HG02623 (cell line): ENCODE results near the gene GLOD5.
"Not testable (repeated sequence)": the region's sequence is repeated elsewhere in the genome, so short reads cannot be mapped to it uniquely, and the experiment has no call there.

ENCODE experiments used
- ATAC-seq: cut with Tn5 transposase; IDR thresholded peaks from one replicate; pipeline ENCODE4 v1.9.1; 2021; ENCODE audit warnings: moderate library complexity; ENCODE audit not compliant: unreplicated experiment

The GLOD5 gene

GRCh38 chrX:48792219-48792618 is 30.7 kb downstream of the GLOD5 start:
- ATAC-seq: no peak

DNA sequence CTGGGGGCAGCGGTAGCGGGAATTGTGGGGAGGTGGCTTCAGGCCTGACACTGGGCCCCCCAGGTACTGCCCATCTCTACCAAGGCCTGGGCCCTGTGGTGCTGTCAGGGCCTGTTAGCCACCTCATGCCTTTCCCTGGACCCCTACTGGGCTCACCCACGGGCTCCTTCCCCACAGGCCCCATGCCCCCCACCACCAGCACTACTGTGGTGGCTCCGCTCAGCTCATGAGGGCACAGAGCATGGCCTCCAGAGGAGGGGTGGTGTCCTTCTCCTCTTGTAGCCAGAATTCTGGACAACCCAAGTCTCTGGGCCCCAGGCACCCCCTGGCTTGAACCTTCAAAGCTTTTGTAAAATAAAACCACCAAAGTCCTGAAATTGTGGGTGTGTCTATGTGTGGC is 32.4 kb downstream of the GLOD5 start:
- no peak for ATAC-seq

GRCh38 chrX:48794340-48794910 is 32.9 kb downstream of the GLOD5 start:
- no peak for ATAC-seq

DNA sequence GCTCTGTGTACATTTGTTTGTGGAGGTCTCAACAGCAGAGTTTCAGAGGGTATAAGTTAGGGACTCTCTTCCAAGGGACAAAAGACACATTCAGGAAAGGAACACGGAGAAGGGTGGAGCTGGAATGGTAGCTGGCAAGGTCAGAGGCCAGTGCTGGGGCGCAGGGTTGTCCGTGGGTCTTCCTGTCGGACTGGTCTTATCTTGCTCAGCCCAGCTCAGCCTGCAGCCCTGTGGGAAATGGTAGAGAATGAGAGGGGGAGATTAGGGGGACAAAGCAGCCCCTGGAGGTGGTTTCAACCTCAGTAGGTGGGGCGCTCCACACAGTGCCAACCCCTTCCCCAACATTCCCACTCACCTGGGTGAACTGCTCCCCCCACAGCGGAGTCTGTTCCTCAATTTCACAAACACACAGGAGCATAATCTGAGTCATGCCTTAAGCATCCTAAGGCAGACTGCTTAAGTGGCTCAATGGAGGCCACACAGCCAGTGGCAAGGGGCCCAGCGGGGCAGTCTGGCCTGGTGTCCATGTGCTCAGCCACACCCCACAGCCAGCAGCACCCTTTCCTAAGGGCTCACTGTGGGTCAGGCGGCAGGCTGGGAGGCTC is 33.5 kb downstream of the GLOD5 start:
- no peak for ATAC-seq

- no peak for ATAC-seq
Observed at GRCh38 chrX:48798318-48798717, 36.8 kb downstream of the GLOD5 start.

DNA sequence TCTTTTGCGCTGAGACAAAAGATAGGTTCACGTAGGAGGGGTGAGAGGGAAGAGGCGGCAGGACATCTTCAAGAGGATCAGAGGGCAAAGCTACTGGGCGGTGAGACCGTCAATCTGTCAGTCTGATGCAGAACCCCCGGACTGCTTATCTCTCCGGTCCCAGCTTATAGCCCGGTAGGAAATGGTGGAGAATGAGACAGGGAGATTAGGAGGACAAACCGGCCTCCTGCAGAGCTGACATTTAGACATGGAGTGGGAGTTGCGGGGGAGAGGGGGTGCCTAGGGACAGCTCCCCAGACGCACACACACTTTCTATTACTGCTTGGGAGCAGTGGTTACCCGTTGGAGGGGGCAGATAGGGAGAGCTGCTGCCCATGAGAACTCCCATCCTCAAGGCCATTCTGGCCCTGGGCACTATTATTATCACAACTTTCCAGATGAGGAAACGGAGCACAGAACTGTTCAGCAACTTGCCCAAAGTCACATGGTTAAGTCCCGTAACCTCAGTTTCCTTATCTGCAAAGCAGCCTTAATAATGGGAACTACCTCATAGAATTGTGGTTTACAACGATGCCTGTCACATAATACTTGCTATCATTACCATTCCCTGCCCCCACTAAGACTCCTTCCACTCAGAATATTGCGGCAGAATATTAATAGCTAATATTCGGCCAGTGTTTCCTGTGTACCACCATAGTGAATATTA is 39.2 kb downstream of the GLOD5 start:
- no peak for ATAC-seq

GRCh38 chrX:48801280-48802088 is 39.9 kb downstream of the GLOD5 start, which contains the start of gene HDAC6:
HDAC6 (plus strand) TSS chrX:48802067; CDS start chrX:48802693, 626 bp downstream.
- ATAC-seq: peak; percentile 84

GRCh38 chrX:48802089-48802904 is 40.8 kb downstream of the GLOD5 start:
- ATAC-seq: peak; percentile 34

GRCh38 chrX:48802905-48803200 is 41.3 kb downstream of the GLOD5 start:
- ATAC-seq: no peak

DNA sequence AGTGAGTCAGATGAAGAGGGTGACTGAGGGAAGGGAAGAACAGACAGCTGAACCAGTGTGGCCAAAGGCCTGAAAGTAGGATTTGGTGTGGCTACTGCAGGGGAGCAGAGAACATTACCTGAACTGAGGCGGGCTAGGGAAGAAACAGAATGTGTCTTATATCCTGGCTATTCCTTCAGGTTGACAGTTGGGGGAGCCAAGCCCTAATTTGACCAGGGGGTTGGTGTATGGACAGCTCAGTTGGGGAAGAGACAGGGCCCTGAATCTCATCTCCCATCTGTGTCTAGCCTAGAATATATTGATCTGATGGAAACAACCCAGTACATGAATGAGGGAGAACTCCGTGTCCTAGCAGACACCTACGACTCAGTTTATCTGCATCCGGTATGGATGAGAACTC is 44.5 kb downstream of the GLOD5 start:
- no peak for ATAC-seq

DNA sequence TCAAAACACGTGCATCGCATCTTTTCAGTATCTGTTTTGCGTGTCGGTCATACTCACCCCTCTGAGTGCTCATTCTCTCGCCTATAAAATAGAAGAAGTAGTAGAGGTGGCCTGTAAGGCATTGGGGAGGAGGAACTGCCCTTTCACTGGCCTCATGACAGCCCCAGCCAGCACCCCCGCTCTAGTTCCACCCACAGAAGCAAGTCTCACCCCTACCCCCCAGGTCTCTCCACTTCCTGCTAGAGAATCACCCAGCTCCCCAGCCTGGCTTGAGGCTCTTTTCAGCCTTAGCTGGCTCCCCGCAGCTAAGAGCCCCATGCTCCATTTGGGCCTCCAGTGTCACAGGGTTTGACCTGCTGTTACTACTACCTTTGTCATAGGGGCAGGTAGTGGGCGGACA is 52.1 kb downstream of the GLOD5 start:
- no peak for ATAC-seq

DNA sequence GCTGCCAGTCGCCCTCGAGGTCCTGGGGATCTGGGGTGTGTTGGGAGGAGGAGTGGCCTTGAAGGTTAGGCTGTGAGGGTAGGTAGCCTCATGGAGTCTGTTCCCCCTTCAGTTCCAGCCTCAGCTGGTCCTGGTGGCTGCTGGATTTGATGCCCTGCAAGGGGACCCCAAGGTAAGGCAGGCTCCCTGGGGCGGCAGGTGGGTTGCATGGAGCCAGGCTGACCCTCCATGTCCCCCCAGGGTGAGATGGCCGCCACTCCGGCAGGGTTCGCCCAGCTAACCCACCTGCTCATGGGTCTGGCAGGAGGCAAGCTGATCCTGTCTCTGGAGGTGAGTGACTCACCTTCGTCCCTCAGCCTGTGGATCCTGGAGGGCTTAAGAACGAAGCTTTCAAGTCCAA is 53.2 kb downstream of the GLOD5 start:
- no peak for ATAC-seq

DNA sequence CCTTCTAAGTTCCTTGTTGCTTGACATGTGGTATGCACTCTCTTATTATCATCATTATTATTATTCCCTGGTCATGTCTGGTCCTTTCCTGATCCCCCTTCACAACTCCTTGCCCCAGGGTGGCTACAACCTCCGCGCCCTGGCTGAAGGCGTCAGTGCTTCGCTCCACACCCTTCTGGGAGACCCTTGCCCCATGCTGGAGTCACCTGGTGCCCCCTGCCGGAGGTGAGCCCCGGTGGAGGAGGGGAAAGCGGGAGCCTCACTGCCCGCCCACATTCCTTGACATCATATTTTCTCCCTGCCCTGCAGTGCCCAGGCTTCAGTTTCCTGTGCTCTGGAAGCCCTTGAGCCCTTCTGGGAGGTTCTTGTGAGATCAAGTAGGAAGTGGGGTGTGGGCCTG is 53.7 kb downstream of the GLOD5 start:
- no peak for ATAC-seq

DNA sequence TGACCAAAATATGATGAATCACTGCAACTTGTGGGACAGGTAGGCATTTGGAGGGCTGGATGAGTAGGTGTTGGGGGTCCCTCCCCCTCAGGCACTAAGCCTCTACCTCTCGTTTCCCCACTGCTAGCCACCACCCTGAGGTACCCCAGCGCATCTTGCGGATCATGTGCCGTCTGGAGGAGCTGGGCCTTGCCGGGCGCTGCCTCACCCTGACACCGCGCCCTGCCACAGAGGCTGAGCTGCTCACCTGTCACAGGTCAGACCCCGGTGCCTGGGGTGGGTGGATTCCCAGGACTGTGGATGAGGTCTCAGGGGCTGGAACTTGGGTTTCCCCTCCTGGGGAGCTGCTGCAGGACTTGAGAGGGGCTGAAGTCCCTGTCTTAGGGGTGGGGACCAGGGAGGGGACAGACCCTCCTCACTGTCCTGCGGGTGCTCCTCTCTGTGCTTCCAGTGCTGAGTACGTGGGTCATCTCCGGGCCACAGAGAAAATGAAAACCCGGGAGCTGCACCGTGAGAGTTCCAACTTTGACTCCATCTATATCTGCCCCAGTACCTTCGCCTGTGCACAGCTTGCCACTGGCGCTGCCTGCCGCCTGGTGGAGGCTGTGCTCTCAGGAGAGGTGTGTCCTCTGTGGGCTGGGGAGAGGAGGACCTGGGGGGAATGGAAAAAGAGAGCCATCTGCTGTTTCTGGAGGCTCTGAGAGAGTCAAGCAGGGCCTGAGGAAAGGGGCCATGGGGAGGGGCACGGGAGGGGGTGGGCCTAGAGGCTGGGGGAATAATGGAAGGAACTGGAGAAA is 54.7 kb downstream of the GLOD5 start:
- ATAC-seq: no peak

GRCh38 chrX:48818098-48818497 is 56.6 kb downstream of the GLOD5 start:
- ATAC-seq: no peak

GRCh38 chrX:48818866-48819265 is 57.3 kb downstream of the GLOD5 start:
- ATAC-seq: no peak

- ATAC-seq: not testable (repeated sequence)
Observed at GRCh38 chrX:48819394-48819793, 57.8 kb downstream of the GLOD5 start.

DNA sequence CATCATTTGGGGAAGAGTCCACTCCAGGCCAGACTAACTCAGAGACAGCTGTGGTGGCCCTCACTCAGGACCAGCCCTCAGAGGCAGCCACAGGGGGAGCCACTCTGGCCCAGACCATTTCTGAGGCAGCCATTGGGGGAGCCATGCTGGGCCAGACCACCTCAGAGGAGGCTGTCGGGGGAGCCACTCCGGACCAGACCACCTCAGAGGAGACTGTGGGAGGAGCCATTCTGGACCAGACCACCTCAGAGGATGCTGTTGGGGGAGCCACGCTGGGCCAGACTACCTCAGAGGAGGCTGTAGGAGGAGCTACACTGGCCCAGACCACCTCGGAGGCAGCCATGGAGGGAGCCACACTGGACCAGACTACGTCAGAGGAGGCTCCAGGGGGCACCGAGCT is 61.5 kb downstream of the GLOD5 start:
- no peak for ATAC-seq
